CD4-positive, alpha-beta T cell treated with Interleukin-21 for 1 hour (primary cell): ENCODE results near the gene RBMS3.

ENCODE experiments used
- DNase-seq: peaks from one replicate; pipeline ENCODE4 v3.0.0-alpha.2; 2020

The RBMS3 gene

GRCh38 chr3:29850641-29851040 is 569.8 kb downstream of the RBMS3 start:
- DNase-seq = no peak

GRCh38 chr3:29852767-29853166 is 571.9 kb downstream of the RBMS3 start:
- DNase-seq = no peak

- no peak for DNase-seq
Observed at GRCh38 chr3:29853841-29854397, 573.0 kb downstream of the RBMS3 start.

GRCh38 chr3:29854821-29855220 is 574.0 kb downstream of the RBMS3 start:
- no peak for DNase-seq

GRCh38 chr3:29859726-29860270 is 578.9 kb downstream of the RBMS3 start:
- DNase-seq = no peak

GRCh38 chr3:29864809-29865208 is 583.9 kb downstream of the RBMS3 start:
- no peak for DNase-seq

GRCh38 chr3:29868543-29869101 is 587.8 kb downstream of the RBMS3 start:
- no peak for DNase-seq

- no peak for DNase-seq
Observed at GRCh38 chr3:29870136-29870535, 589.3 kb downstream of the RBMS3 start.

GRCh38 chr3:29871087-29871486 is 590.2 kb downstream of the RBMS3 start:
- DNase-seq = no peak

- no peak for DNase-seq
Observed at GRCh38 chr3:29880809-29881208, 599.9 kb downstream of the RBMS3 start.

GRCh38 chr3:29887451-29887850 is 606.6 kb downstream of the RBMS3 start:
- DNase-seq = no peak

GRCh38 chr3:29889215-29889614 is 608.3 kb downstream of the RBMS3 start:
- DNase-seq = no peak

GRCh38 chr3:29890801-29891200 is 609.9 kb downstream of the RBMS3 start:
- DNase-seq = no peak

GRCh38 chr3:29892976-29893554 is 612.2 kb downstream of the RBMS3 start:
- no peak for DNase-seq

GRCh38 chr3:29896856-29897255 is 616.0 kb downstream of the RBMS3 start:
- DNase-seq = no peak

GRCh38 chr3:29898171-29898965 is 617.5 kb downstream of the RBMS3 start:
- no peak for DNase-seq

- no peak for DNase-seq
Observed at GRCh38 chr3:29899021-29899420, 618.1 kb downstream of the RBMS3 start.

GRCh38 chr3:29901097-29901496 is 620.2 kb downstream of the RBMS3 start:
- DNase-seq = no peak

- DNase-seq = no peak
Observed at GRCh38 chr3:29903600-29903999, 622.7 kb downstream of the RBMS3 start.

GRCh38 chr3:29906906-29907305 is 626.0 kb downstream of the RBMS3 start:
- no peak for DNase-seq

GRCh38 chr3:29912600-29913288 is 631.9 kb downstream of the RBMS3 start:
- no peak for DNase-seq

GRCh38 chr3:29914861-29915524 is 634.1 kb downstream of the RBMS3 start:
- DNase-seq = no peak

- DNase-seq = no peak
Observed at GRCh38 chr3:29919571-29919970, 638.7 kb downstream of the RBMS3 start.
